ENCODE results near the gene ST6GALNAC2. TPM values are rescaled to one million over a fixed set of nuclear protein-coding genes. Genes with fewer than 3 reads are reported as not detected.

Gene ST6GALNAC2
- total RNA-seq, 1 experiment from 2014 or later: 23.0 TPM

DNA sequence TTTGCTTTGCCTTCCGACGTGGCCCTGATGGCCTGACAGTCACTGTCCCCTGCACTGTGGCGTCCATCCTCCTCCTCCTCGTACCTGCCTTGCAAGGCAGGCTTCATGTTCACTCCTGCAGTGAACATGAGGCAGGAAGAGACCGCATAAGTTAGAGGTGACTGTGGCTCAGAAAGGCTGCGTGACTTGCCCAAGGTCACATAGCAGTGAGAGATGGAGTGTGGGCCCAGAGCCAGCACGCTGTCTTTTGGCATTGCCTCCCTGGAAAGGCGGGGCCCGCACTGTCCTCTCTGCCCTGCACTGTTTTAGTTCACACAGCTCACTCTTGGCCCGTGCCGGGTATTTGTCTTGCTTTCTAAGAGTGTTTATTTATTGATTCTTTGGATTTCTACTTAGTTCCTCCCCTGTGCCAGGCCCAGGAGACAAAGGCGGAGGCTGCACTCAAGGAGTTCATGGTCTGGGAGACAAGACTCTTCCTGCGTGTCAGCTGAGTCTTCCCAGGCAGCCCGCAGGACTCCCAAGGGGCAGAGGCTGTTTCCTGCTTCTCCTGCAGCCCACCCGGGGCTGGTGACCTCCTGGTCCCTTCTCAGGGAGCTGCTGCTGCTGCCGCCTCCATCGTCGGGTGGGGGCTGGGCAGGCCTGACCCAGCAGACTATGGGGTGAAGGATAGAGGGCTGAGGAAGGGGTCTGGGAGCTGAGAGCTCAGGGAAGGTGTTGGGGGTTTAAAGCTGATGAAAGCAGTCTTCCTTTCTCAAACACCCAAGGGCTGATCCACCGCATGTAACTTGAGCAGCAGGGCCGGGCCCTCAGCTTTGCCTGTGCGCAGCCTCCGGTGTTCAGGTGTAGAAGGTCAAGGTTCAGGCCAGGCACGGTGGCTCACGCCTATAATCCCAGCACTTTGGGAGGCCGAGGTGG lies 60.8 kb downstream of the ST6GALNAC2 start:
- Histone ChIP-seq H3K4me1 (ENCODE audit: control insufficient read depth, insufficient read depth, low read length) (peaks cover 28% of the 10 kb centered on the region), H3K27ac (ENCODE audit: low read length) (peak overlapping the region; percentile 53), H3K36me3 (ENCODE audit: control insufficient read depth, insufficient read depth, low read length) (no peaks in the 10 kb centered on the region), H3K9me3 (ENCODE audit: control insufficient read depth, insufficient read depth, low read depth, low read length) (no peaks in the 10 kb centered on the region), H3K27me3 (ENCODE audit: control insufficient read depth, insufficient read depth, low read length) (no peaks in the 10 kb centered on the region), H3K4me3 (ENCODE audit: low read depth in 2 of 2, low read length in 2 of 2) (no peak overlapping the region)
- BruUV-seq (replicated peaks): no TSS peak
- ATAC-seq: peak; percentile 40
- TF ChIP-seq SIN3A (IDR thresholded peaks at IDR 0.05; ENCODE audit: borderline replicate concordance, insufficient read depth, low read depth, low read length): no peak
- TF ChIP-seq, protein P1, sequence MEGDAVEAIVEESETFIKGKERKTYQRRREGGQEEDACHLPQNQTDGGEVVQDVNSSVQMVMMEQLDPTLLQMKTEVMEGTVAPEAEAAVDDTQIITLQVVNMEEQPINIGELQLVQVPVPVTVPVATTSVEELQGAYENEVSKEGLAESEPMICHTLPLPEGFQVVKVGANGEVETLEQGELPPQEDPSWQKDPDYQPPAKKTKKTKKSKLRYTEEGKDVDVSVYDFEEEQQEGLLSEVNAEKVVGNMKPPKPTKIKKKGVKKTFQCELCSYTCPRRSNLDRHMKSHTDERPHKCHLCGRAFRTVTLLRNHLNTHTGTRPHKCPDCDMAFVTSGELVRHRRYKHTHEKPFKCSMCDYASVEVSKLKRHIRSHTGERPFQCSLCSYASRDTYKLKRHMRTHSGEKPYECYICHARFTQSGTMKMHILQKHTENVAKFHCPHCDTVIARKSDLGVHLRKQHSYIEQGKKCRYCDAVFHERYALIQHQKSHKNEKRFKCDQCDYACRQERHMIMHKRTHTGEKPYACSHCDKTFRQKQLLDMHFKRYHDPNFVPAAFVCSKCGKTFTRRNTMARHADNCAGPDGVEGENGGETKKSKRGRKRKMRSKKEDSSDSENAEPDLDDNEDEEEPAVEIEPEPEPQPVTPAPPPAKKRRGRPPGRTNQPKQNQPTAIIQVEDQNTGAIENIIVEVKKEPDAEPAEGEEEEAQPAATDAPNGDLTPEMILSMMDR (IDR thresholded peaks at IDR 0.05): no peak
- no peak for TF ChIP-seq TCF7L2 (IDR thresholded peaks at IDR 0.05; ENCODE audit: low read depth, low read length)
- no peak for TF ChIP-seq POLR2AphosphoS5 (IDR thresholded peaks at IDR 0.05; ENCODE audit: low read depth, low read length)
- TF ChIP-seq, protein P2, sequence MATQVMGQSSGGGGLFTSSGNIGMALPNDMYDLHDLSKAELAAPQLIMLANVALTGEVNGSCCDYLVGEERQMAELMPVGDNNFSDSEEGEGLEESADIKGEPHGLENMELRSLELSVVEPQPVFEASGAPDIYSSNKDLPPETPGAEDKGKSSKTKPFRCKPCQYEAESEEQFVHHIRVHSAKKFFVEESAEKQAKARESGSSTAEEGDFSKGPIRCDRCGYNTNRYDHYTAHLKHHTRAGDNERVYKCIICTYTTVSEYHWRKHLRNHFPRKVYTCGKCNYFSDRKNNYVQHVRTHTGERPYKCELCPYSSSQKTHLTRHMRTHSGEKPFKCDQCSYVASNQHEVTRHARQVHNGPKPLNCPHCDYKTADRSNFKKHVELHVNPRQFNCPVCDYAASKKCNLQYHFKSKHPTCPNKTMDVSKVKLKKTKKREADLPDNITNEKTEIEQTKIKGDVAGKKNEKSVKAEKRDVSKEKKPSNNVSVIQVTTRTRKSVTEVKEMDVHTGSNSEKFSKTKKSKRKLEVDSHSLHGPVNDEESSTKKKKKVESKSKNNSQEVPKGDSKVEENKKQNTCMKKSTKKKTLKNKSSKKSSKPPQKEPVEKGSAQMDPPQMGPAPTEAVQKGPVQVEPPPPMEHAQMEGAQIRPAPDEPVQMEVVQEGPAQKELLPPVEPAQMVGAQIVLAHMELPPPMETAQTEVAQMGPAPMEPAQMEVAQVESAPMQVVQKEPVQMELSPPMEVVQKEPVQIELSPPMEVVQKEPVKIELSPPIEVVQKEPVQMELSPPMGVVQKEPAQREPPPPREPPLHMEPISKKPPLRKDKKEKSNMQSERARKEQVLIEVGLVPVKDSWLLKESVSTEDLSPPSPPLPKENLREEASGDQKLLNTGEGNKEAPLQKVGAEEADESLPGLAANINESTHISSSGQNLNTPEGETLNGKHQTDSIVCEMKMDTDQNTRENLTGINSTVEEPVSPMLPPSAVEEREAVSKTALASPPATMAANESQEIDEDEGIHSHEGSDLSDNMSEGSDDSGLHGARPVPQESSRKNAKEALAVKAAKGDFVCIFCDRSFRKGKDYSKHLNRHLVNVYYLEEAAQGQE (IDR thresholded peaks at IDR 0.05; ENCODE audit: insufficient read depth in 1 of 2, low read depth in 2 of 2, low read length in 1 of 2): no peak
- intact Hi-C loops (cut with micrococcal nuclease; ENCODE audit: unreplicated experiment) (loop anchor here (5.0 kb wide), 1 partner anchor 97 kb away; no protein-coding TSS in a partner anchor), in situ Hi-C loops (cut with HindIII; ENCODE audit: low pct_unique_long_range_greater_than_20kb, low sequenced_read_pairs) (no loop called here)
- CTCF ChIA-PET: interaction anchor here (1.2 to 2.2 kb wide), 2 partner anchors 16 to 22 kb away, joined by 5 read pairs; partner anchors contain the start of gene PRCD
- no peak for DNase-seq (ENCODE audit: low read depth, low spot score)
- POLR2A ChIA-PET: interaction anchor here (0.6 kb wide), 1 partner anchor 96 kb away, joined by 3 read pairs; no protein-coding TSS in a partner anchor

DNA sequence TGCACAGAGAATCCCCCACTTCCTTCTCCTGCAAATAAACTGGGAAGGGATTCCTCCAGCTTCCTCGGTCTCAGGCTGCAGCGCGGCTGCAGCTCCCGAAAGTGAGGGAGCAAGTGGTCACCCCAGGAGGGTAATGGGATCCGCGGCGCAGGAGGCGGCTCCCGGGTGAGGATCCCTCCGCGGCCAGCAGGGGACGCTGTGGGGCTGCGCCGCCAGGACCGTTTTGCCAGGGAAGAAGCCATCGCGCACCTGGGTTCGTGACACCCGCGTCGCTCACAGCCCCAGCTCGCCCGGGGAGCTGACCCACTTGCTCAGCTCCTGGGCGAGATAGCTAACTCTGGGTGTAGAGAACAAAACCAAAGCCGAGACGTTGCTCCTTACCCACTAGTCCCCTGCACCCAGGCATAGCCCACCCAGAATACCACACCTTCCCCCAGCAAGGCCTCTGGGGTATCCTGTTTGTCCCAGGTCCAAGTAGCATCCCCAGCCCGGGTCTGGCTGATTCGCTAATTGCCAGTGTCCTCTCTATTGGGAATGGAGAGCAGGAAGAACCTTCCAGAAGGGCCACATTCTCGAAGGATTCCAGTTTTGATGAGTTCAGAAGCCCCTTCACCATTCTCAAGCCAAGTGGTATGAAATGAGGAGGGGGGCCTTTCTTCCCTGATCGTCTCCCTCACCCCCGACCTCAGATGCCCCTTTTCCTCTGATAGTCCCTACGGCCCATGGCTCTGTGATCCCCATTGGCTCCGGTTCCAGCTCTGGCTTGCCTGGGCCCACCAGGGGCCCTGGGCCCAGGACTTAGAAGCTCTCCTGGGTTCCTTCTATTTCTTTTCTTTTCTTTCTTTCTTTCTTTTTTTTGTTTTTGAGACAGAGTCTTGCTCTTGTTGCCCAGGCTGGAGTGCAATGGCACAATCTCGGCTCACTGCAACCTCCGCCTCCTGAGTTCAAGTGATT lies 62.3 kb downstream of the ST6GALNAC2 start:
- TF ChIP-seq, protein P2 (IDR thresholded peaks at IDR 0.05; ENCODE audit: insufficient read depth in 1 of 2, low read depth in 2 of 2, low read length in 1 of 2): peak in 1 of 2 experiments; percentile 46; a peak in 1 of 4 replicates
- TF ChIP-seq SIN3A (IDR thresholded peaks at IDR 0.05; ENCODE audit: borderline replicate concordance, insufficient read depth, low read depth, low read length): no peak
- TF ChIP-seq, protein P1 (IDR thresholded peaks at IDR 0.05): peak; percentile 100
- TF ChIP-seq POLR2AphosphoS5 (IDR thresholded peaks at IDR 0.05; ENCODE audit: low read depth, low read length): no peak
- no peak for TF ChIP-seq TCF7L2 (IDR thresholded peaks at IDR 0.05; ENCODE audit: low read depth, low read length)
- H3K36me3 ChIP-seq (ENCODE audit: control insufficient read depth, insufficient read depth, low read length): no peaks in the 10 kb centered on the region
- CTCF ChIA-PET: interaction anchor here (0.6 to 2.2 kb wide), 11 partner anchors 12 to 158 kb away, joined by 3 to 11 read pairs (median 5); partner anchors contain the start of gene PRCD
- BruUV-seq (replicated peaks): no TSS peak
- ATAC-seq (peak; percentile 85), DNase-seq (ENCODE audit: low read depth, low spot score) (peak; percentile 46)
- H3K9me3 ChIP-seq (ENCODE audit: control insufficient read depth, insufficient read depth, low read depth, low read length): no peaks in the 10 kb centered on the region
- in situ Hi-C loops (cut with HindIII; ENCODE audit: low pct_unique_long_range_greater_than_20kb, low sequenced_read_pairs) (no loop called here), intact Hi-C loops (cut with micrococcal nuclease; ENCODE audit: unreplicated experiment) (loop anchor here (1.0 to 5.0 kb wide), 2 partner anchors 24 to 99 kb away; no protein-coding TSS in a partner anchor)
- peaks cover 19% of the 10 kb centered on the region for H3K4me1 ChIP-seq (ENCODE audit: control insufficient read depth, insufficient read depth, low read length)
- POLR2A ChIA-PET: interaction anchor here (0.6 kb wide), 1 partner anchor 30 kb away, joined by 5 read pairs; no protein-coding TSS in a partner anchor
- no peaks in the 10 kb centered on the region for H3K27me3 ChIP-seq (ENCODE audit: control insufficient read depth, insufficient read depth, low read length)
- peak overlapping the region in 1 of 2 experiments; percentile 17; a peak in 1 of 4 replicates for H3K4me3 ChIP-seq (ENCODE audit: low read depth in 2 of 2, low read length in 2 of 2)
- no peak overlapping the region for H3K27ac ChIP-seq (ENCODE audit: low read length)

All from Panc1 (cell line).